ENCODE data around the gene XPO4.

XPO4 gene

DNA sequence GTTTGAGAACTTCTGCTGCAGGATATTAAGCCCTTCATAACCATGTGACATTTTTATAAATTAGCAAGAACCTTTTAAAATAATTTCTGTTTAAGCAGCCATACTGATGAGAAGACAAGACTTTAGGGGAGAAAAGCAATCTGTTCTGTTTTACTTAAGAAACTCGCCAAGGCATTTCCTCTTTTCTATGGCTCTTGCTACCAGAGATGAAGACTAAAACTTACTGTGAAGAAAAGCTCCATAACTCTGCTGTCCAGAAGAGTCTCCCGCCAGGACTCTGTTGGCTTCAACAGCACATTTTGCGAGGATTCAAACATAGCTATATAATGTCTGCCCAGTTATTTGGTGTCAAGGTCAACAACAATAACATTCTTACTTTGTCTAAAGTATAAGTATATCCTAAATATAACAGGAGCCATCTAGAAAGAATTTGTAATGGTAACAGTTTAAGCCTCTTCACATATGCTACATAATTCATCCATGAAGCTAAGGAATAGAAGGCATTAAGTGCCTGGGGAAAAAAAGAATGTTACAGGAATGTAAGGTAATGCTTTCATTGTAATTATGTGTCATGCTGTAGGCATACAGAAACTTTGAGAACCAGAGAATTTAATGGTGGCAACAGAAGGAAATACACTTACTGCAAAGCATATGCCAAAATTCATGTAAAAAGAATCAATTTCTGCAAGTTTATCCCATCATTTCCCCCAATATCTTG, 75.5 kb downstream of the XPO4 start:
- DNase-seq = no peak

DNA sequence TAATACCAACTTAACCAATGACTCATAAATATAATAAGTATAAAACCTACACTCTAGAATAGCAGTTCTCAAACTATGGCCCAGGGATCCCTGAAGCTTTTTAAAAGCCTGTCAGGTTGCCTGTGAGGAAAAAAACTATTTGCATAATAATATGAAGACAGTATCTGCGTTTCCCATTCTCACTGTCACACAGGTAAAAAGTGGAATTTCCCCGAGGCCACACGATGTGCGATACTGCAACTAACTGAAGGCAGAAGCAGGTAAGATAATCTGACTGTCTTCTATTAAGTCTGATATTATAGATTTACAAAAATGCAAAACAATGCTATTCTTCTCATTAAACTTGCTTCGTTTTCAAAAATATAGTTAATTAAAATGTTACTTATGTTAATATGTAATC, 76.2 kb downstream of the XPO4 start:
- no peak for DNase-seq

DNA sequence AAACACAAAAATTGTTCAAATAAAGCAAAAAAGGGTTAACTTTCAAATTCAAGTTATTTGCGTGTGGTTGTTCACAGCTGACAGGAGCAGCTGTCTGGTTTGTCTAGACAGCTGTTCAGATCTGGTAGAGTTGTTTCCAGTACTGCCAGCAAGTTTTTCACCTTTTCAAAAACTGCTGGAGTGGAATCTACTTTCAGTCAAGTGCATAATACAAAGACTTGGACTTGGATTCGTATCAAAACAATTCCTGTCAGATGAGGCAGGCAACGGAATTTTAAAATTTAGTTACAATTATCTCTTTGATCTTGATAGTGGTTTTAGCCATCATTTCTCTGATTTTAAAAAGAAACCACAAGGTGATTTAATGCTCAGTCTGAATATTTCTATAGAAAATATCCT, 77.1 kb downstream of the XPO4 start:
- DNase-seq = no peak

DNA sequence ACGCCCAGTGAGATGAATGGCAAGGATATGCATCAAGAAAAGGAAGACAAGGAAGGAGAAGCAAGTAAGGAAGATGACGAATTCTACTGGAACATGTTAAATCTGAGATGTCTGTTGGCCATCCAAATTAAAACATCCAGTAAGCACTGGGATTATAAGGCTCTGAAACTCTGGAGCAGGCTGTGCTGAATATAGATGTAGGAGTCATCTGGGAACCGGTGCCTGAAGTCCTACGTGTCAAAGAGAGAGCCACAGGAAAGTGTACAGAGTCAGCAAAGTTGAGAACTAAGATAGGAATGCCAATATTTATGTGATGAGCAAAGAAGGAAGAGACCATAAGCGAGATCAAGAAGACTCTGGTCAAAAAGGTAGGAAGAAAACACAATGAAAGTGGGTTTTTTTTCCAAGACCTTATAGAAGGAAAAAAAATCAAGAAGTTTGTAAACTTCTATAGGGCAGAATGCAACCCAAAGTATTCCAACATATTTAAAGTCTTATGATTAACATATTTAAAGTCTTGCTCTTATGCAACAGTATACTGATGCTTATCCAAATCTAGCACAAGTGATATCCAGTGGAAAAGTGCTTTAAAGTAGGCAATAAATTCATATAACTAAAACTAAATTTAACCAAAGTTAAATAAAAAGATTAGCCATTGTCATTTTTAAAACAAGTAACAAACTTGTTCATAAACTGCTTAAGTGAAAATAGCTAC, 77.6 kb downstream of the XPO4 start:
- DNase-seq = no peak

DNA sequence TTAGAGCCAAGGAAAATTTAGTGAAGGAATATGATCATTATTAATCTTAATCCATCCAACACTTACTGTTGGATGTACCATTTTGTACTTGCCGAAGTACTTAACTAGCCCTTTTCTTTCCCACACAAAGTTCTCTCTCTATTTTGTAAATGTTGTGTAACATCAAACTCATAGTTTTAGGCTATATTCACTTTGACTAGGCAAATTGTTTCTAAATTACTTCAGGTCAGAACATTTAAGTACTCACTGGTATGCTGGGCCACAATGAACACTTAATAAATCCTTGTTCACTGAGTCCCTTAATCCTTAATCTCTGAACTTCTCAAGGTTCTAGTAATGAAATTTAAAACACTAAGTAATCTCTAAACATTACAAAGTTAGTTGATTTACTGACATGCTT, 79.5 kb downstream of the XPO4 start:
- DNase-seq = no peak

DNA sequence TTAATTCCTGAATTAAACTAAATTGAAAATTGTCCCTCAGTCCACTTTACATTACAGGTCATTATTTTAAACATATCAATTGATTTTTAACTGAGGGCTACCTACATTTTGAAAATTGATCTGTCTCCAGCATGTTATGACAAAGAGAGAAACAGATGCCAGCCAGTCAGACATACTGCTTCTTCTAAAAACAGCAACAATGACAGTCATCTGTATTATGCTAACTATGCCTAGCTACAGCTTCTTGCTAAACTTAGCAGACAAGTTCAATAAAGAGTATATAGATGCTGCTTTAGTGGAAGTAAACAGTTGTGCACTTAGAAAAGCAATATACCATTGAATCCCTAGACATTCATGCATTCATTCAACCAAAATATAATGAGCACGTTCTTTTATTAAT, 80.1 kb downstream of the XPO4 start:
- DNase-seq = no peak

DNA sequence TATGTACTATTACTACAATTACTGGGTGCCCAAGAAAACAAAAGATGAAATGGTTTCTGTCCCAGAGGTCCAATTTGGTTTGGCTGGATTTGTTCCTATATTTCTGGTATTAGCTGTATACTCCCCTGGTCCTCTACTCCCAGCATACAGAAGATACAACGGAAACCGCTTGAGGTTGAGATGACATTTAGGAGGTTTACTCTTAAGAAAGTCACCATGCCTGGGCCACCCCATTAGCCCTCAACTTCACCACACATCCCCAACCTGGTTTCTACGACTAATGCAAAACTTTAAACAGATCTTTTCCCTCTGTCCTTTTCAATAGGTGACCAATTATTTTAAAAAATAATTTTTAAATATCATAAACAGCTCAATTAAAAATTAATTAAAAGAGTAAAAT, 82.8 kb downstream of the XPO4 start:
- DNase-seq = no peak

DNA sequence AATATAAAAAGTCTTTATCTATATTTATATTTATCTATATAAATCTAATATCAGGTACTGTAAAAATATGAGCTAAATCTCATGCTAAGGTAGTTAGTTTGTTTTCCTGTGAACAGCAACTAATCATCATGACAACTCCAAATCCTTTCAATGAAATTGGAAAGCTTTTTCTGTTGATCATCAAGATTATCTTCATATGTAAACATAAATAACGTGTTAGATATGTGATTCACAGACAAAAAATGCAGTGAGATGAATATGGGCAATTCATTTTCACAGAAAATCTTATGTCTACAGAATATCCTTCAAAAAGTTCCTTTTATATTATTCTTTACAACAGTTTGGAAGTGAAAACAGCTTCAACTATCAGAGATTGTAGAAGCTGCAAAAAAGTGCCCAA, 87.1 kb downstream of the XPO4 start:
- DNase-seq = no peak

DNA sequence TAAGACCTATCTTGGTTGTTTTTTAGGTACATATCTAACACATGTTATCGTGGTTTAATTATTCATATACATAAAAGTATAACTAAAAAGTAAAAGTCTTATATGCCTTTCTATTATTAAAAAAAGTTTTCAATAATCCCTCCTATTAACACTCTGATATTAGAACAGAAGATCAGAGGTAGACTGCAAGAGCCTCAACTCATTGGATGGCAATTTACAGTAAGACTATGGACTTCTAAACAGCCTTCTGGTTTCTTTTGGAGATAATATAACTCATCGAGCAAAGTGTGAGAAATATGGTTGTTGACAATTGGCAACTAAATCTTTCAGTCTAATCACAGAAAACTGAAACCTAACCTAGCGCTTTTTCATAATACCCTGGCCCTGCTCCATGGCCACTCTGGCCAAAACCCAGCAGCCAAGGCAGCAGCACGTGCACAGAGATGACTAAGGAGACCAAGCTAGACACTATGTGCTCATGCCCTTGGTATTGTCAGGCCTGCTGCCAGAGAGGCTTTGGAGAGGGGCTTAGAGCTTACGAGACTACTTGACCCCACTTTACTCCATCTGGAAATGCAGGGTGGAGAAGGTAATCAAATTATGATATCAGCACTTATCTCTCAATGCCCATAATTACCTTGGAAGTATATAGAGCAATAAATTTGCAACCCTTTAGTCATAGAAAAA, 88.2 kb downstream of the XPO4 start:
- no peak for DNase-seq

DNA sequence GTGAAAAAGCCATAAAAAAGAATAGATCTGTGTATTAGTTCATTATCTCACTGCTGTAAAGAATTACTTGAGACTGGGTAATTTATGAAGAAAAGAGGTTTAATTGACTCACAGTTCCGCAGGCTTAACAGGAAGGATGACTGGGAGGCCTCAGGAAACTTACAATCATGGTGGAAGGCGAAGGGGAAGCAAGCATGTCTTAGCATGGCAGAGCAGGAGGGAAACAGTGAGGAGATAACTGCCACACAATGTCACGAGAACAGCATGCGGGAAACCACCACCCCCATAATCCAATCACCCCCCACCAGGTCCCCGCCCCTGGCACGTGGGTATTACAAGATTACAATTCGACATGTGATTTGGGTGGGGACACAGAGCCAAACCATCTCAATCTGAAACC, 89.7 kb downstream of the XPO4 start:
- DNase-seq = no peak

DNA sequence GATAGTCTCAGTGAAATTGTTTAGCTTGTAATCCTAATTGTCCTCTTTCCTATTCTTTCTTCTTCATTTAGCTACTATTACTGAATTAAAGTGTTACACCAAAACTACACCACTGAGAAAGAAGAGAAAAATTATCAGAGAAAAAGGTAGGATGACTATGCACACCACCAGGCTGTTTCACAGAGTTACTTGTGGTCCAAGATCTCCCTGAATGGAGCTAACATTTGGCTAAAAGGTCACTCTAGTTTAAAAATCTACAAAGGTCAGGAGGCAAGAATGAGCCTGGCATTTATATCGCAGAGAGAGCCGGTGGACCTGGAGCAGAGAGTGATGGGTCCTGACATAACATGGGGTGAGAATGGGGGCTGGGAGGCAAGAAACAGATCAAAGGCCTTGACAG, 91.7 kb downstream of the XPO4 start:
- DNase-seq = no peak

DNA sequence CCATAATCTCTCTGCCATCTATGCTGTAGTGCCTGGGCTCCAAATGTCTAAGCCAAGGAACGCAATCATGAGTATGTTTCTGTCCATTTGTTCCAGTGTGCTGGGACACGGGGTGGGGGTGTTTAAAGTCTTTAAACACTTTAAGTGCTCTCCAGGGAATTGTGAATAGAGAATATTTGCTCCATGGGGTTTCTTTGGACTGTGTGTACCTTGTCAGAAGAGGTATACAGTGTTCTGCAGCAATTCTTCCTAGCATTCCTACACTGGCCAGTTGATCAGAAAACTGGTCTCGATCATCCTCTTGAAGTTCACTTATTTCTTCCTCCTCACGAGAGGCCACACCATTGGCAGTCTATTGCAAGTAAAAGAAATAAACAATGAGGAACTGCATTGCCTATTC, 93.7 kb downstream of the XPO4 start:
- no peak for DNase-seq

DNA sequence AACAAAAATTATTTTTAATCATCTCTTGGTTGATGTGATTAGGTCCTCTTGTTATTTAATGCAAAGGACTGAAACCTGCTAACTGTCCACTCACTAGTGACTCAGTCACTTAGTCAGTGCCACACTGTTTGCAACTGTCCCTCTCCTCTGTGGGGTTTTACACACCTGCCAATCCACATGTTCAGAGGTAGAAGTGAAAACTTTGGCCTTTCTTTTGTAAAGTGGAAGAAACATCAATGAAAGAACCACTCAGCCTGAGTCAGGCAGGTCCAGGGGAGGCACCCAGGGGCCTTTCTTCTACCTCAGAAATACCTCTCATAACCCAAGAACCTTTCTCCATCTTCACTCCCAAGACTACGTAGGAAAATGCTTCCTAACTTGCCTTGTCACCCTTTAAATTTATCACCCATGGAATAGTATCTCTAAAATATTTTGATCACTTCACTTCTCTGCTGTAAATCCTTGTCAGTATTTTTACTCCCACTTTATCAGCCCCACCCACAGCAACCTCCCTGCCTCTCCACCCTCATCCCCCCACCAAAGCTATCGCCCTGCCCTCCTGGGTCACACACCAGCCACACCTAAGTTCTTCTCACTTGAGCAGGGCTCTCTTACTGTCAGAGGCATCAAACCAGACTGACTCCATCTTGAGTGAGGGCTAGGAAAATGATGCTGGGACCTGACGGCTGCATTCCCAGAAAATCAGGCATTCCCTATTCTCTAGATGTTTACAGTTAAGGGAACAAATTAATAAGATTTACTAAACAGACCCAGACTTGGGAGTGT, 99.2 kb downstream of the XPO4 start:
- no peak for DNase-seq

DNA sequence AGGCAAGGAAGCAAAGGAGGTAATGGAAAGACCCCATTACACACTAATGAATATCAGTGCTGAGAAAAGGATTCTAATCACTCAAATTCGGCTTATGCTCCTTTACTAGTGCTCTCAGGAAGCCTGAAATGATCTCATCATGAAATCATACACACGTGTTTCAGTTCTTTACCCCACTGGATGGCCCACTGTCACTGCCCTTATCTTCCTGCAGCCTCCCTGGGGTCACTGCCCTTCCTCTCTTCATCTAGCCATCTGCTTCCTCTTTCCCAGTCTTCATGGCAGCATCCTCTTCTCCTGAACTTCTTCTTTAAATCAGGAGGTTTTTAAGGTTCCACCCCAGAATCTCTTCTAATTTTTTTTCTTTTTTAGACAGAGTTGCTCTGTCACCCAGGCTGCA, 100.8 kb downstream of the XPO4 start:
- DNase-seq = no peak

DNA sequence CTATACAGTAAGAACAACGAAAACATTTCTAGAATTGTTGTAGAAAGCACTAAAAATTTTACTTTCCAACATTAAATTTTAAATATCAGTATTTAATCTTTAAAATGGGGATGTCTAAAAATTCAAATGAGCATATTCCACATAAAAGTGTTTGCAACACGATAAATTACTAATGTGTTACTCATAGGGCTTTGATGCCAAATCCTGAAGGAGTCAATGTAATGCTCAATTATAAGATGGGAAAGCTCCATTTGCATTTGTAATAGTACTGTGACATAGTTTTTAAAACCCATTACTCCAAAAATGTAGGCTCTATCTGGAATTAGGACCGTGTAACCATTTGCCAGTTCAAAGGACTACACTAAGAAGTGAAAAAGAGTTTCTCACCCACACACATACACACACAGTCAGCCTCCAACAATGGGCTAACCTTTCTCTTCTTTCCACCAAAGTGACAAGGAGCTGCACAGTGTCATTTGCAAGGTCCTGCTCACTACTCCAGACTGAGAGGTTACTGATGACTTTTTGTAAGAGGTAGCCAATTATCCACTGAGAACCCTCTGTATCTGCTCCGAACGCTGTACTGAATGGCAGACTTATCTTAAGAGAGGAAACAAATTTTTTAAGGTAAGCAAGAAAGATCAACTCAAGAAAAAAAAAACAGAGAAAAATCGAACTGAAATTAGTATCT, 102.7 kb downstream of the XPO4 start:
- DNase-seq = no peak

DNA sequence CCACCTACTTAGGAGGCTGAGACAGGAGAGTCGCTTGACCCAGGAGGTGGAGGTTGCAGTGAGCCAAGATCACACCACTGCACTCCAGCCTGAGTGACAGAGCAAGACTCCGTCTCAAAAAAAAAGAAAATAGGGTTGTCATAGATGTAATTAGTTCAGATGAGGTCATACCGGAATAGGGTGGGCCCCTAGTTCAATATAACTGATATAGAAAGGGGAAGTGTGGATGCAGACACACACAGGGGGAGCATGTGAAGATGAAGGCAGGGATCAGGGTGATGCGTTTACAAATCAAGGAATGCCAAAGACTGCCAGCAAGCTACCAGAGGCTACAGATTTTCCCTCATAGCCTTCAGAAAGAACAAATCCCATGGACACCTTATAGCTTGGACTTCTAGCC, 104.5 kb downstream of the XPO4 start:
- DNase-seq = no peak

DNA sequence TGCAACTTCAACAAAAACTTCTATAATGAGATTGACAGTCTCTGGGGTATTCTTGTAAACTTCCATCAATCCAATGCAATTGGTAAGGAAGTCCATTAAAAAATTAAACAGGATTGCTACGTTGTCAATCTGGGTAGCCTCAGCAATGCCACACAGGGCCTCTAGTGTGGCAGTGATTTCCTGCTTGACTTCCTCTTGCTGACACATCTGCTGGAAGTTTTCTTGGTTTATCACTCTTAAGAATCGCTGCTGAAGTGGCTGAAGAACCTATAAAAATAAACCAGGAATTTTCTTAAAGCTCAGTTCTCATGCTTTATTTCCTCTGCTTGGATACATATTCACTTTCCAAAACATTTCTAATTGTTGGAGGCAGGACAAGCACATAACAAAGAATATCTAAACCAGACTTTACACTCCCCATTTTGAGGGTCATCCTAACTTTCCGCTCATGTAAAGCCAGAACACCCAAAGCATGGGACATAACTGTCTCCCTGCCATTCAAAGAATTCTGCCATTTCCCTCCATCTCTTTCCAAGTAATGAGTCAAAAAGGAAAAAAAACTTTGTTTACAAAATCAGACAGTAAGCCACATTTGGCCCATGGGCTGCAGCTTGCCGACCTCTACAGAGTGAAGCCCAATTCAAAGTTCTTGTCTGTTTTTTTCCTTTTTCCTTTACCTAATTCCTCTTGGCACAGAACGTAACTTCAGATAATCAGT, 105.6 kb downstream of the XPO4 start:
- no peak for DNase-seq

DNA sequence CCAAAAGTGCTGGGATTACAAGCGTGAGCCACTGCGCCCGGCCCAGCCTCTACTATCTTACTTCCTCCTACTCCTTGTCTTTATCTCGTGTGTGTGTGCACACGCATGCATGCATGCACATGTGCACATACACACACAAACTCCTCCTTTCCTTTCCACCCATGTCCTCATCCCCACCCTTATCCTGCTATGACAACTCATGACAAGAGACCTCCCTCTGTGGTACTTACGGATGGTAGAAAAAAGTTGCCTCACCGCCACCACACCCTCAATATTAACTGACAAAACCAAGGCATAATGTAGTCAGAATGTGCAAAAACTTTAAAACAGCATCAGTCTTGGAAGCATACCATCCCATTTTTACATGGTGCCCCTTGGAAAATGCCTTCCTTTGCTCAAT, 112.9 kb downstream of the XPO4 start:
- no peak for DNase-seq

DNA sequence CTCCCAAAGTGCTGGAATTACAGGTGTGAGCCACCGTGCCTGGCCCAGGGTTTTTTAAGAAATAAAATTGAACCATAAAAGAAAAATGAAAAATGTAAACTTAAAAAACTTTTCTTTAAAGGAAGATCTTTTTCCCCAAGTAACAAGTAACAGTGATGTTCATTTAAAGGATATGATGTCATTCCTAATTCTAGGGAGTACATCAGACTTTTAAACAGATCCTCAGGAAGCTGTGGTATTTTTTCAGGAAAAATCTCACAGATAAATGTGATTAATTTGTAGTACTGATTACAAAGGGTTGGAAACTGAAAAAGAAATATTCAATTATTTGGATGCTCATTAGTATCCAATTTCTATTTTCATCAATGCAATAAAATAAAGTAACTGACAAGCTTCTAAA, 114.2 kb downstream of the XPO4 start:
- no peak for DNase-seq

DNA sequence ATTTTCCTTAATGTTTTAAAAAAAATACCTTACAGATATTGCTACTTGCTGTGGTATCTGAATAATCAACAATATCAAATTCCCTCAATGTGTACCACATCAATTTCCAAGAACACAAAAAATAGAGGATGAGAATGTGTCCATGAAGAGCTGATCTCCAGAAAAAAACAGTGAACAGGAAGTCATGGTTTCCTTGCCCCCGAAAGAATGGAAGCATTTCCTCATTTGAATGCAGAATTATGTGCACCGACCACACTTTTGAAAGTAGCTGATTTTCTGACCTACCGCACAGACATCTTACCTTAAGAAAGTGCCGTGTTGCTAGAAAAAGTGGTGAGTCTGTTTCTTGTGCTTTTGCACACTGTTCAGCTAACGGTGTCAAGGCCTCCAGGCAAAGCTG, 115.4 kb downstream of the XPO4 start:
- no peak for DNase-seq

DNA sequence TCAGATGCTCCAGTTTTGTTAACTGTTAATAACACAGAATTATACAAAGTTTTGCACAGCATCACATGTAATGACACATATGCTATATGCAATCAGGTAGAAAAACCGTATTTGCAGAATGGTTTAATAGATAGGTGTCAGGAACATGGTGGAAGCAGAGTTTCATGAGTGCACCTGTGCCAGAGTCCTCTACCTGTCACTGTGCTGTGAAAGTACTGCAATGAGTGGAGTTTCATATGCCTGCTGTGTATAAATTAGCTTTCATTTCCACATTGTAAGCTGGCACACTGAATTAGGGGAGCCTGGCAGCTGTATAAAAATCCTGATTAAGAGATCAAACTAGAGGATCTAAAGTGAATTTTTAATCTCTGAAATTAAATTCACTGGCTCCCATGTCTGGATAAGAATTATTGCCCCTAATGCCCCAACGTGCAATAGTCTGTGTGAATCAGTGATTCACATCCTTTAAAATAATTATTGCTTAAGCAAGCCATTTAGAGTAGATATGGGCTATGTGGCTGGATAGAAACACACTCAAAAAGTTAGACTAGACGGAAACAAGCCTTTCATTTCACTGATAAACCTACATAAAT, 120.3 kb downstream of the XPO4 start:
- no peak for DNase-seq

DNA sequence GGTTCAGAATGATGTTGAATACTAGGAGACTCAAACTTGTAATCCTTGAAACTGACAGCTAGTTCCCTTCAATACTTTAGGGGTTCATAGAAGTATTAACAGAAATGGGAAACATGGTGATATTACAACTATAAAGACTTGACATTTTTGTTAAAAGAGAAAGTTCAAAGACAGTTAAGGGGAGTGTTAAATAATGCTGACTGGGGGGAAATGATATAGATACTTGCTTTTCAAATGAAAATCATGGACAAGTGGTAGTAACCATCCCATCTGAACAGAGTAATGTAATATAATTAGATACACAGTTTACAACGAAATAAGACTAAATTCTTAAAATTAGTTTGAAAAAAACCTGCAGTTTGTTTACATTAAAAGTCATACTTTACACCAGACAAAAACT, 122.2 kb downstream of the XPO4 start:
- DNase-seq = no peak
